BLaER1 (cell line): ENCODE results near the gene HOXD8.
A peak's percentile ranks its signal among the peaks of the same experiment; 100 is the strongest.

ENCODE experiments used
- H3K27ac ChIP-seq: shearing (Covaris generic); formaldehyde crosslinking; 2 replicates; pipeline ENCODE4 v1.8.1; 2022
- H3K27me3 ChIP-seq: shearing (Covaris generic); formaldehyde crosslinking; 2 replicates; pipeline ENCODE4 v1.8.1; 2022
- H3K36me3 ChIP-seq: shearing (Covaris generic); formaldehyde crosslinking; 2 replicates; pipeline ENCODE4 v1.8.1; 2022
- H3K4me1 ChIP-seq: shearing (Covaris generic); formaldehyde crosslinking; 2 replicates; pipeline ENCODE4 v1.8.1; 2022
- H3K4me2 ChIP-seq: shearing (Covaris generic); formaldehyde crosslinking; 2 replicates; pipeline ENCODE4 v1.8.1; 2022
- H3K4me3 ChIP-seq: shearing (Covaris generic); formaldehyde crosslinking; 2 replicates; pipeline ENCODE4 v1.8.1; 2022
- H3K9ac ChIP-seq: shearing (Covaris generic); formaldehyde crosslinking; 2 replicates; pipeline ENCODE4 v1.8.1; 2022
- H3K9me3 ChIP-seq: shearing (Covaris generic); formaldehyde crosslinking; 2 replicates; pipeline ENCODE4 v1.8.1; 2022
- H4K20me1 ChIP-seq: shearing (Covaris generic); formaldehyde crosslinking; 2 replicates; pipeline ENCODE4 v1.8.1; 2022
- Cebpa-rat ChIP-seq: shearing (Covaris generic); IDR thresholded peaks from 2 replicates; pipeline ENCODE4 v1.8.1; 2022

Gene HOXD8

DNA sequence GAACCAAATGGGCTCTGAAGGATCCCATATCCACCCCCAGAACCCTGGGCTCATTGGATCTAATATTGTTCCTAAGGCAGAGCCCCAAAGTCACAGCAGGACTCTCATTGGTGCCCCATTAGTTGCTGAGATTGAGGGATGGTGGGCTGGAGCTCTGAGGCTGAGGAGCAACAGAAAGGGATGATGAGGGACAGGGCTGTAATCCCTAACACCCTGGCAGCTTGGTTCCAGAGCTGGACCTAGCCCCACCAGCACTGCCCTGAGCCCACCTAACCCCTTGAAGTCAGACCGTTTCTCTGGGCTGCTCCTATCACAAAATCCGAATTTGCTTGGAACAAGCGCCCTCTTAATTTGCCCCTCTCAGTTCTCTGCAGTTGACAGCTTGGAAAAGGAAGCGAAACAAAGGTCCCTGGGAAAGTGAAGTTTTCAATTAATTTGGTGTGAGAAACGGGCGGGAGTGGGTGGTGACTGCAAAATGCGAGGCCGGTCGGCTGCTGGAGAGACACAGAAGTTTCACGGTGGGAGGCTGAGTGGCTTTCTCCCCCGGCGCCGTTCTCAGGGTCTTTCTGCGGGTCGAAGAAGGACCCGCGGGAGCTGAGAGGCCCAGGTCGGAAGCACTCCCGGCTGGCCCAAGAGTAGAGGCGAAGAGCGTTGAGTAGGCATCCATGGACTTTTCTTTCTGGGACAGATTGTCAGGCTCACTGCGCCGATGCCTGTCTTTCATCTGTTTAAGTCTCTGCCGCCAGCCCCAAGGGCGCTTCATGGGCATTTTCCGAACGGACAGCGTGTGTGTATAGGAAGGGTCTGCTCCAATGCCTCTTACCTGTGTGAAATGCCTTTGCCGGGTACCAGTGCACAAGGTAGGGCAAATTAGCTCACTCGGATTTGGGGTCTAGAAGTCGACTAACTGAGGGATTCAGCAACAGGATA, 37.9 kb upstream of the HOXD8 start:
- peaks cover 23% of the 10 kb centered on the region for H3K9me3 ChIP-seq
- H3K27me3 ChIP-seq: peaks cover 100% of the 10 kb centered on the region
- no peak overlapping the region for H3K27ac ChIP-seq
- no peak overlapping the region for H3K9ac ChIP-seq
- H3K4me2 ChIP-seq: no peak overlapping the region
- 0 out of 2 replicates have a peak, but pooled peaks cover under 1% of the 10 kb centered on the region for H3K4me1 ChIP-seq
- no peaks in the 10 kb centered on the region for H3K36me3 ChIP-seq
- no peak for TF ChIP-seq Cebpa-rat
- H4K20me1 ChIP-seq: peaks cover 97% of the 10 kb centered on the region
- H3K4me3 ChIP-seq: no peak overlapping the region

DNA sequence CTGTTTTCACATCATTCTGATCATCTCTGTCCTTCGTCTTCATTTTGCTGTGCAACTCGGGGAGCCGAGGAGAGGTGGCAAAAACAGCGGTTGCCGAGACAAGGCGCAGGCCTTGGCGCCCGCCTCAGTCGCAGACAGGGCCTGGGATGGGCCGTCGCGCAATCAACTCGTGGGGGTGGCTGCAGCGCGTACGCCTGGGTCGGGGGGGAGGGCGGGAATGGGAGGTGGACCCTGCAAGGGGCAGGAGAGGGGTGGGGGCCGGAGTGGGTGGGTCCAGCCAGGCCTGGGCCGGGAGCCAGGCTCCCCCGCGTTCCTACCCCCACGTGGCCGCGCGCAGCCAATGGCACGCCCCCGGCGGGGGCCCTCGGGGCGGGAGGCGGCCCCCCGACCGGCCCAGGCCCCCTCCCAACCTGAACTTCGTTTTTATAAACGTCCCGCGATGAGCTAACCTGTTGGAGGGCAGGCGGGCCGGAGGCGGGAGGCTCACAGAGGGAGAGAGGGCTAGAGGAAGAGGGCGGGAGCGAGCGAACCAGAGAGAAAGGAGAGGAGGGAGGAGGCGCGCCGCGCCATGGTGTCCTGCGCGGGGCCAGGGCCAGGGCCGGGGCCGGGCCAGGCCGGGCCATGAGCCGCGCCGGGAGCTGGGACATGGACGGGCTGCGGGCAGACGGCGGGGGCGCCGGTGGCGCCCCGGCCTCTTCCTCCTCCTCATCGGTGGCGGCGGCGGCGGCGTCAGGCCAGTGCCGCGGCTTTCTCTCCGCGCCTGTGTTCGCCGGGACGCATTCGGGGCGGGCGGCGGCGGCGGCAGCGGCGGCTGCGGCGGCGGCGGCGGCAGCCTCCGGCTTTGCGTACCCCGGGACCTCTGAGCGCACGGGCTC, 37.0 kb upstream of the HOXD8 start, which contains the start of gene HOXD13:
HOXD13 (plus strand) TSS at position 452 of the 875 bp plus-strand sequence; CDS start at position 622, 170 bp downstream.
- no peak within 1 kb of the TSS; the same call in 1 of the 2 replicates for H3K4me2 ChIP-seq

GRCh38 chr2:176093145-176093897, 36.2 kb upstream of the HOXD8 start:
- TF ChIP-seq Cebpa-rat: no peak
- Histone ChIP-seq H3K27me3 (peaks cover 100% of the 10 kb centered on the region), H3K27ac (no peak overlapping the region), H3K9ac (no peak overlapping the region), H3K9me3 (peaks cover 22% of the 10 kb centered on the region), H4K20me1 (peaks cover 96% of the 10 kb centered on the region), H3K4me2 (no peak overlapping the region; the same call in 1 of the 2 replicates), H3K36me3 (no peaks in the 10 kb centered on the region), H3K4me1 (peaks cover 9% of the 10 kb centered on the region), H3K4me3 (peak overlapping the region; percentile 12; the same call in 1 of the 2 replicates)

More for the DNA sequence above, 37.0 kb upstream of the HOXD8 start, which contains the start of gene HOXD13:
- Histone ChIP-seq H3K4me3 (peak within 1 kb of the TSS; percentile 12; the same call in 1 of the 2 replicates), H4K20me1 (peaks cover 97% of the 10 kb centered on the region), H3K9ac (no peak within 1 kb of the TSS), H3K4me1 (peaks cover 9% of the 10 kb centered on the region), H3K27ac (no peak within 1 kb of the TSS), H3K9me3 (peaks cover 23% of the 10 kb centered on the region), H3K27me3 (peaks cover 100% of the 10 kb centered on the region), H3K36me3 (no peaks in the 10 kb centered on the region)
- TF ChIP-seq Cebpa-rat: no peak

DNA sequence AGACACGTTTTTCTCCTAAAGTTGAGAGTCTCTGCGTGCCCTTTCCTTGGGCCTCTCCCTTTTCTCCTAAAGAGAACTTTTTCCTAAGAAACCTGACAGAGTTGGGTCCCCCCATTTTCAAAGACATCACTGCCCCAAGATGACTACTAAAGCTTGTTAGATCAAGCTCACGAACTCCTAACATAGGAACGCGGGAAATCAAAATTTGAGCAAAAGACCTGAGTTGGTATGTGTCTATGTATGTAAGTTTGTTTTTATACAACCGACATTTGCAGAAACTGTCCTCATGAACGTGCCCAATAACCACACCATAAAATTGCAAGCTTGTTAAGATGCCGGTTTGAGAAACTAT, 35.6 kb upstream of the HOXD8 start:
- no peak overlapping the region for H3K4me3 ChIP-seq
- H3K36me3 ChIP-seq: no peaks in the 10 kb centered on the region
- H3K4me1 ChIP-seq: peaks cover 9% of the 10 kb centered on the region
- no peak for TF ChIP-seq Cebpa-rat
- H4K20me1 ChIP-seq: peaks cover 96% of the 10 kb centered on the region
- no peak overlapping the region for H3K9ac ChIP-seq
- no peak overlapping the region for H3K4me2 ChIP-seq
- peaks cover 21% of the 10 kb centered on the region for H3K9me3 ChIP-seq
- no peak overlapping the region for H3K27ac ChIP-seq
- peaks cover 100% of the 10 kb centered on the region for H3K27me3 ChIP-seq

GRCh38 chr2:176094349-176094748, 35.2 kb upstream of the HOXD8 start:
- Histone ChIP-seq H3K4me2 (no peak overlapping the region), H3K4me1 (peaks cover 9% of the 10 kb centered on the region), H3K27ac (no peak overlapping the region), H3K27me3 (peaks cover 100% of the 10 kb centered on the region), H3K36me3 (no peaks in the 10 kb centered on the region), H3K9me3 (peaks cover 26% of the 10 kb centered on the region), H3K9ac (no peak overlapping the region), H4K20me1 (peaks cover 96% of the 10 kb centered on the region), H3K4me3 (no peak overlapping the region)
- no peak for TF ChIP-seq Cebpa-rat

DNA sequence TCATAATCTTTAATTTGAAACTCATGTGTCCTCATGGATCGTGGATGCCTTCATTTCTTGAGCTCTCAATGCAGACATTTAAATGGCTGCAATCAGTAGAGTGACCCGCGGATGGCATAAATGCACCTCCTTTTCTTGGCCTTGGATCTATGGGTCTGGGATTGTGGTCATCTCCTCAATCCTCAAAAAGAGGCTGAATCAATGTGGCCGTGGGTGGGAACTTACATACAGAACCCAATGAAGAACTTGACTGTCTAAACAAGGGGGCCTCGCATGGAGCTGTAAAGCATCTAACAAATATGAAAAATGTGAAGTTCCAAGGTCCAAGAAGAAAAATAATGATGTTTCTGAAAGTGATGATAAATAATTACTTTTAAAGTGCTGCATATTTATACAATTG, 34.1 kb upstream of the HOXD8 start:
- Histone ChIP-seq H3K9me3 (peaks cover 36% of the 10 kb centered on the region), H3K4me2 (no peak overlapping the region), H3K4me1 (peaks cover 9% of the 10 kb centered on the region), H3K27ac (no peak overlapping the region), H3K9ac (no peak overlapping the region), H3K4me3 (no peak overlapping the region), H4K20me1 (peaks cover 96% of the 10 kb centered on the region), H3K36me3 (no peaks in the 10 kb centered on the region), H3K27me3 (peaks cover 100% of the 10 kb centered on the region)
- TF ChIP-seq Cebpa-rat: no peak

- H3K27ac ChIP-seq: no peak overlapping the region
- no peaks in the 10 kb centered on the region for H3K36me3 ChIP-seq
- H3K27me3 ChIP-seq: peaks cover 100% of the 10 kb centered on the region
- peaks cover 46% of the 10 kb centered on the region for H3K9me3 ChIP-seq
- H4K20me1 ChIP-seq: peaks cover 96% of the 10 kb centered on the region
- no peak for TF ChIP-seq Cebpa-rat
- H3K4me2 ChIP-seq: peak overlapping the region; percentile 78
- no peak overlapping the region for H3K9ac ChIP-seq
- peaks cover 9% of the 10 kb centered on the region for H3K4me1 ChIP-seq
- peak overlapping the region; percentile 59 for H3K4me3 ChIP-seq
These were observed 33.1 kb upstream of the HOXD8 start for GRCh38 chr2:176096243-176096985.

- H3K27me3 ChIP-seq: peaks cover 100% of the 10 kb centered on the region
- peak overlapping the region; percentile 59 for H3K4me3 ChIP-seq
- peaks cover 48% of the 10 kb centered on the region for H3K9me3 ChIP-seq
- no peak for TF ChIP-seq Cebpa-rat
- H3K4me1 ChIP-seq: peaks cover 9% of the 10 kb centered on the region
- no peak overlapping the region for H3K9ac ChIP-seq
- no peaks in the 10 kb centered on the region for H3K36me3 ChIP-seq
- H3K27ac ChIP-seq: no peak overlapping the region
- H3K4me2 ChIP-seq: peak overlapping the region; percentile 78
- peaks cover 97% of the 10 kb centered on the region for H4K20me1 ChIP-seq
These were observed 32.3 kb upstream of the HOXD8 start for GRCh38 chr2:176096986-176097819.
